GM23338 (cell line): ENCODE results near the gene PNLIPRP3. TPM values are rescaled to one million over a fixed set of nuclear protein-coding genes. Genes with fewer than 3 reads are reported as not detected.

Source experiments
- ATAC-seq: fragments of 200-7000 bp; cut with Tn5 transposase; 3 replicates; pipeline ENCODE4 v1.9.1; 2020
- DNase-seq: peaks from one replicate; pipeline ENCODE4 v3.0.0-alpha.2; 2015; ENCODE audit warnings: low spot score
- H2AFZ ChIP-seq: fragments of 200-600 bp; sonication (generic); 2 replicates; pipeline ENCODE4 v1.8.0; 2016; ENCODE audit warnings: antibody characterized with exemption, mild to moderate bottlenecking, moderate library complexity
- H3F3A ChIP-seq: fragments of 200-600 bp; sonication (generic); replicated peaks from 2 replicates; pipeline ENCODE4 v1.8.0; 2017; ENCODE audit warnings: antibody characterized with exemption, mixed run types, low read depth
- H3K27ac ChIP-seq: fragments of 200-600 bp; sonication (generic); 2 replicates; pipeline ENCODE4 v1.6.1; 2016; ENCODE audit warnings: low read depth
- H3K27me3 ChIP-seq: fragments of 200-600 bp; sonication (generic); 2 replicates; pipeline ENCODE4 v1.8.0; 2016; ENCODE audit warnings: mild to moderate bottlenecking, mixed run types, moderate library complexity; ENCODE audit not compliant: insufficient read depth
- H3K36me3 ChIP-seq: fragments of 200-600 bp; sonication (generic); 2 replicates; pipeline ENCODE4 v1.8.0; 2016; ENCODE audit warnings: mild to moderate bottlenecking; ENCODE audit not compliant: insufficient read depth
- H3K4me1 ChIP-seq: fragments of 200-600 bp; sonication (generic); 2 replicates; pipeline ENCODE4 v1.8.0; 2016; ENCODE audit warnings: mild to moderate bottlenecking, moderate library complexity; ENCODE audit not compliant: insufficient read depth
- H3K4me2 ChIP-seq: fragments of 200-600 bp; sonication (generic); 2 replicates; pipeline ENCODE4 v1.7.1; 2017; ENCODE audit warnings: mixed run types
- H3K4me3 ChIP-seq: fragments of 200-600 bp; sonication (generic); 2 replicates; pipeline ENCODE4 v1.6.1; 2016; ENCODE audit warnings: mixed run types
- H3K79me2 ChIP-seq: fragments of 200-600 bp; sonication (generic); replicated peaks from 2 replicates; pipeline ENCODE4 v1.8.0; 2017; ENCODE audit warnings: mild to moderate bottlenecking; ENCODE audit not compliant: insufficient read depth
- H3K9me2 ChIP-seq: fragments of 200-600 bp; sonication (generic); 2 replicates; pipeline ENCODE4 v1.8.0; 2017; ENCODE audit not compliant: insufficient read depth
- H4K20me1 ChIP-seq: fragments of 200-600 bp; sonication (generic); replicated peaks from 2 replicates; pipeline ENCODE4 v1.8.0; 2017; ENCODE audit warnings: mild to moderate bottlenecking; ENCODE audit not compliant: insufficient read depth
- H3K27ac Mint-ChIP-seq: 2 replicates; pipeline ENCODE4 v1.8.0; 2020; ENCODE audit warnings: inconsistent platforms, mild to moderate bottlenecking, moderate library complexity, mixed read lengths
- H3K27me3 Mint-ChIP-seq: 3 replicates; pipeline ENCODE4 v1.8.0; 2022; ENCODE audit warnings: low read depth, mild to moderate bottlenecking, moderate library complexity, mixed read lengths, inconsistent platforms; ENCODE audit not compliant: insufficient read depth, poor library complexity
- H3K36me3 Mint-ChIP-seq: 3 replicates; pipeline ENCODE4 v1.8.0; 2021; ENCODE audit warnings: low read depth, mild to moderate bottlenecking, inconsistent platforms, moderate library complexity, mixed read lengths
- H3K4me1 Mint-ChIP-seq: 3 replicates; pipeline ENCODE4 v1.8.0; 2020; ENCODE audit warnings: mild to moderate bottlenecking, inconsistent platforms, mixed read lengths
- H3K4me3 Mint-ChIP-seq: 3 replicates; pipeline ENCODE4 v1.8.0; 2021; ENCODE audit warnings: moderate library complexity, mild to moderate bottlenecking, inconsistent platforms, mixed read lengths
- H3K9me3 Mint-ChIP-seq: 3 replicates; pipeline ENCODE4 v1.8.0; 2020; ENCODE audit warnings: moderate library complexity, mild to moderate bottlenecking, inconsistent platforms, mixed read lengths
- EZH2 ChIP-seq: fragments of 200-600 bp; sonication (generic); IDR thresholded peaks from one replicate; pipeline ENCODE4 v1.8.0; 2017; ENCODE audit warnings: antibody characterized with exemption, mild to moderate bottlenecking, low read depth; ENCODE audit not compliant: unreplicated experiment
- EZH2phosphoT487 ChIP-seq: fragments of 200-600 bp; sonication (generic); IDR thresholded peaks from one replicate; pipeline ENCODE4 v1.8.1; 2018; ENCODE audit warnings: antibody characterized with exemption; ENCODE audit not compliant: unreplicated experiment
- NANOG ChIP-seq: IDR thresholded peaks from 2 replicates; pipeline ENCODE4 v1.6.1; 2016; ENCODE audit warnings: antibody characterized with exemption, borderline replicate concordance
- POLR2AphosphoS5 ChIP-seq: IDR thresholded peaks from 2 replicates; pipeline ENCODE4 v1.6.1; 2016; ENCODE audit warnings: antibody characterized with exemption, low read depth
- STAT1 ChIP-seq: IDR thresholded peaks from one replicate; pipeline ENCODE4 v1.6.1; 2016; ENCODE audit warnings: antibody characterized with exemption; ENCODE audit not compliant: unreplicated experiment
- ZNF114 ChIP-seq: fragments of 250-450 bp; sonication (Bioruptor Pico); IDR thresholded peaks from 2 replicates; pipeline ENCODE4 v1.5.0; 2020; ENCODE audit warnings: mild to moderate bottlenecking, moderate library complexity
- ZNF331 ChIP-seq: fragments of 250-450 bp; sonication (Bioruptor Pico); IDR thresholded peaks from 2 replicates; pipeline ENCODE4 v1.5.0; 2020; ENCODE audit warnings: low read depth, mild to moderate bottlenecking, moderate library complexity
- polyA plus RNA-seq: library from polyadenylated mRNA; unstranded; fragments of >200 nt; fragmentation: Nextera tagmentation; extraction: Ambion mirVana; gene quantifications from 2 replicates; pipeline ENCODE4 v1.2.1, GENCODE V29; 2016
- total RNA-seq: library from RNA; depleted of rRNA; stranded (reverse); fragments of >200 nt; shearing (Covaris generic); gene quantifications from 2 replicates; pipeline ENCODE4 v1.2.3, GENCODE V29; 2014
- TF ChIP-seq, protein P1 (sequence below): IDR thresholded peaks from one replicate; pipeline ENCODE4 v1.6.1; 2018; ENCODE audit warnings: antibody characterized with exemption; ENCODE audit not compliant: unreplicated experiment
- TF ChIP-seq, protein P2 (sequence below): IDR thresholded peaks from 2 replicates; pipeline ENCODE4 v1.6.1; 2016; ENCODE audit warnings: antibody characterized with exemption
- TF ChIP-seq, protein P3 (sequence below), 2 experiments: fragments of 200-600 bp in 1 of 2; sonication (generic) in 1 of 2; conservative IDR thresholded peaks; 2 replicates each; pipeline versions ENCODE4 v1.5.1 to v1.6.1; 2016 to 2017; ENCODE audit warnings: antibody characterized with exemption in 2 of 2, low read depth in 2 of 2, mild to moderate bottlenecking in 2 of 2, moderate library complexity in 1 of 2

The PNLIPRP3 gene
- total and polyA plus RNA-seq, 2 experiments from 2014 or later: not detected

DNA sequence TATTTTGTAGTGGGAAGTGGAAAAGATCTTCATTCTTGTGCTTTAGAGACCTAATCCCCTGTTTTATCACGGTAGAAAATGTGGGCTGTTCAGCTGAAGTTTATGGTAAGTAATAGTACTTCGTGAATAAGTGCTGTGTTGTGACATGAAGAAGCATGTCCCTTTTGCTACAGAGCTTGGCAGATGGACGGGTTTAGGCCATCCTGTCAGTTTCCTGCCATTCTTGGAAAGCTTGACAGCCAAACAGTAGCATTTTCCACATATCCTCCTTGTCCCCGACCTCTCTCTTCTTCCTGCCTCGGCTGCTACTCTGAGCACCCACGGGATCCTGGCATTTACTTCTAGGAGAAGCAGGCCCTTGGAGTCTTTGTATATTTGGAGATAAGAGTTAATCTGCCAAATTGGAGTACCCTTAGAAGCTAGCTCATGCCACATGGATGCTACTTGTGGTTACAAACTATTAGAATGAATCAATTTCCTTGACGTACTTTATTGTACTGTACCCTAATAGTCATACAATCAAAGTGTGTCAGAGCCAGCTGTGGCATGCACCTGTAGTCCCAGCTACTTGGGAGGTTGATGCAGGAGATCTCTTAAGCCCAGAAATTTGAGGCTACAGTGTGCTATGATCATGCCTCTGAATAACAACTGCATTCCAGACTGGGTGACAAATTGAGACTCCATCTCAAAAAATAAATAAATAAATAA, 39.2 kb downstream of the PNLIPRP3 start:
- H3K4me3 Mint-ChIP-seq: no peak overlapping the region
- Histone ChIP-seq H4K20me1 (no peaks in the 10 kb centered on the region), H3K4me3 (no peak overlapping the region), H3K27me3 (no peaks in the 10 kb centered on the region), H2AFZ (peak overlapping the region; percentile 43; the same call in 1 of the 2 replicates), H3K9me2 (no peaks in the 10 kb centered on the region), H3K79me2 (no peaks in the 10 kb centered on the region), H3K4me2 (no peak overlapping the region), H3K27ac (no peak overlapping the region), H3K4me1 (no peaks in the 10 kb centered on the region), H3F3A (no peaks in the 10 kb centered on the region), H3K36me3 (no peaks in the 10 kb centered on the region)
- peaks cover 3% of the 10 kb centered on the region; the same call in 2 of the 3 replicates for H3K9me3 Mint-ChIP-seq
- DNase-seq (no peak), ATAC-seq (no peak)
- no peaks in the 10 kb centered on the region for H3K36me3 Mint-ChIP-seq
- TF ChIP-seq STAT1: no peak
- H3K4me1 Mint-ChIP-seq: peaks cover 7% of the 10 kb centered on the region
- H3K27ac Mint-ChIP-seq: no peak overlapping the region
- no peaks in the 10 kb centered on the region for H3K27me3 Mint-ChIP-seq

DNA sequence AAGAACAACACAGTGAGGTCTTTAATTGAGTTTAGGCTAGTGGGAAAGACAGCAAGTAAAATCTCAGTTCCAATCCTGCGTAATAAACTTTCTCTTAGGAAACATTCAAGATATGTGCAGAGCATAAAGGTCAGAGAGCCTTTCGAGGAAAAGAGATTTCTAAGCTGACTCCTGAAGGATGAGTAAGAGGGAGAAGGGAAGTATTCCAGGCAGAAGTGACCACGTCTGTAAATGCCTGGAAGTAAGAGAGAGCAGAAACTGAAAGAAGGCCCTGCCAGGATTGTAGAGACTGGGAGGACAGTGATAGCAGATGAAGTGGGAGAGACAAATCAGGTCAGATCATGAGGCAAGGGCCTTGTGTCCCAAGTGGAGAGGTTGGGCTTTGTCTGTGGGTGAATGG, 41.8 kb downstream of the PNLIPRP3 start:
- no peaks in the 10 kb centered on the region for H3K36me3 ChIP-seq
- H3K27me3 Mint-ChIP-seq: no peaks in the 10 kb centered on the region
- peak overlapping the region; percentile 61; the same call in 1 of the 2 replicates for H2AFZ ChIP-seq
- H3K9me2 ChIP-seq: no peaks in the 10 kb centered on the region
- TF ChIP-seq NANOG: no peak
- TF ChIP-seq POLR2AphosphoS5: no peak
- TF ChIP-seq, protein P1, sequence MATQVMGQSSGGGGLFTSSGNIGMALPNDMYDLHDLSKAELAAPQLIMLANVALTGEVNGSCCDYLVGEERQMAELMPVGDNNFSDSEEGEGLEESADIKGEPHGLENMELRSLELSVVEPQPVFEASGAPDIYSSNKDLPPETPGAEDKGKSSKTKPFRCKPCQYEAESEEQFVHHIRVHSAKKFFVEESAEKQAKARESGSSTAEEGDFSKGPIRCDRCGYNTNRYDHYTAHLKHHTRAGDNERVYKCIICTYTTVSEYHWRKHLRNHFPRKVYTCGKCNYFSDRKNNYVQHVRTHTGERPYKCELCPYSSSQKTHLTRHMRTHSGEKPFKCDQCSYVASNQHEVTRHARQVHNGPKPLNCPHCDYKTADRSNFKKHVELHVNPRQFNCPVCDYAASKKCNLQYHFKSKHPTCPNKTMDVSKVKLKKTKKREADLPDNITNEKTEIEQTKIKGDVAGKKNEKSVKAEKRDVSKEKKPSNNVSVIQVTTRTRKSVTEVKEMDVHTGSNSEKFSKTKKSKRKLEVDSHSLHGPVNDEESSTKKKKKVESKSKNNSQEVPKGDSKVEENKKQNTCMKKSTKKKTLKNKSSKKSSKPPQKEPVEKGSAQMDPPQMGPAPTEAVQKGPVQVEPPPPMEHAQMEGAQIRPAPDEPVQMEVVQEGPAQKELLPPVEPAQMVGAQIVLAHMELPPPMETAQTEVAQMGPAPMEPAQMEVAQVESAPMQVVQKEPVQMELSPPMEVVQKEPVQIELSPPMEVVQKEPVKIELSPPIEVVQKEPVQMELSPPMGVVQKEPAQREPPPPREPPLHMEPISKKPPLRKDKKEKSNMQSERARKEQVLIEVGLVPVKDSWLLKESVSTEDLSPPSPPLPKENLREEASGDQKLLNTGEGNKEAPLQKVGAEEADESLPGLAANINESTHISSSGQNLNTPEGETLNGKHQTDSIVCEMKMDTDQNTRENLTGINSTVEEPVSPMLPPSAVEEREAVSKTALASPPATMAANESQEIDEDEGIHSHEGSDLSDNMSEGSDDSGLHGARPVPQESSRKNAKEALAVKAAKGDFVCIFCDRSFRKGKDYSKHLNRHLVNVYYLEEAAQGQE: no peak
- TF ChIP-seq EZH2phosphoT487: no peak
- TF ChIP-seq STAT1: no peak
- no peak for TF ChIP-seq ZNF114 (CRISPR knock-in tag)
- TF ChIP-seq, protein P2, sequence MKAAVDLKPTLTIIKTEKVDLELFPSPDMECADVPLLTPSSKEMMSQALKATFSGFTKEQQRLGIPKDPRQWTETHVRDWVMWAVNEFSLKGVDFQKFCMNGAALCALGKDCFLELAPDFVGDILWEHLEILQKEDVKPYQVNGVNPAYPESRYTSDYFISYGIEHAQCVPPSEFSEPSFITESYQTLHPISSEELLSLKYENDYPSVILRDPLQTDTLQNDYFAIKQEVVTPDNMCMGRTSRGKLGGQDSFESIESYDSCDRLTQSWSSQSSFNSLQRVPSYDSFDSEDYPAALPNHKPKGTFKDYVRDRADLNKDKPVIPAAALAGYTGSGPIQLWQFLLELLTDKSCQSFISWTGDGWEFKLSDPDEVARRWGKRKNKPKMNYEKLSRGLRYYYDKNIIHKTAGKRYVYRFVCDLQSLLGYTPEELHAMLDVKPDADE: no peak
- no peak for TF ChIP-seq EZH2
- no peak for TF ChIP-seq ZNF331
- TF ChIP-seq, protein P3, sequence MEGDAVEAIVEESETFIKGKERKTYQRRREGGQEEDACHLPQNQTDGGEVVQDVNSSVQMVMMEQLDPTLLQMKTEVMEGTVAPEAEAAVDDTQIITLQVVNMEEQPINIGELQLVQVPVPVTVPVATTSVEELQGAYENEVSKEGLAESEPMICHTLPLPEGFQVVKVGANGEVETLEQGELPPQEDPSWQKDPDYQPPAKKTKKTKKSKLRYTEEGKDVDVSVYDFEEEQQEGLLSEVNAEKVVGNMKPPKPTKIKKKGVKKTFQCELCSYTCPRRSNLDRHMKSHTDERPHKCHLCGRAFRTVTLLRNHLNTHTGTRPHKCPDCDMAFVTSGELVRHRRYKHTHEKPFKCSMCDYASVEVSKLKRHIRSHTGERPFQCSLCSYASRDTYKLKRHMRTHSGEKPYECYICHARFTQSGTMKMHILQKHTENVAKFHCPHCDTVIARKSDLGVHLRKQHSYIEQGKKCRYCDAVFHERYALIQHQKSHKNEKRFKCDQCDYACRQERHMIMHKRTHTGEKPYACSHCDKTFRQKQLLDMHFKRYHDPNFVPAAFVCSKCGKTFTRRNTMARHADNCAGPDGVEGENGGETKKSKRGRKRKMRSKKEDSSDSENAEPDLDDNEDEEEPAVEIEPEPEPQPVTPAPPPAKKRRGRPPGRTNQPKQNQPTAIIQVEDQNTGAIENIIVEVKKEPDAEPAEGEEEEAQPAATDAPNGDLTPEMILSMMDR (conservative IDR thresholded peaks at IDR 0.05; ENCODE audit: low read depth in 2 of 2): no peak
- H3K27ac ChIP-seq: no peak overlapping the region
- H3K4me1 Mint-ChIP-seq: peaks cover 14% of the 10 kb centered on the region
- no peaks in the 10 kb centered on the region for H3K36me3 Mint-ChIP-seq
- no peak overlapping the region for H3K27ac Mint-ChIP-seq
- ATAC-seq (no peak), DNase-seq (no peak)
- H3K79me2 ChIP-seq: no peaks in the 10 kb centered on the region
- no peaks in the 10 kb centered on the region for H3K4me1 ChIP-seq
- no peaks in the 10 kb centered on the region for H3K27me3 ChIP-seq
- H3K4me3 Mint-ChIP-seq: no peak overlapping the region
- H3K4me2 ChIP-seq: no peak overlapping the region
- no peaks in the 10 kb centered on the region for H3F3A ChIP-seq
- no peaks in the 10 kb centered on the region for H4K20me1 ChIP-seq
- no peak overlapping the region for H3K4me3 ChIP-seq
- peaks cover 7% of the 10 kb centered on the region; the same call in 2 of the 3 replicates for H3K9me3 Mint-ChIP-seq
